Activated naive CD8-positive, alpha-beta T cell (primary cell): ENCODE results near the gene CABP1.
"Not testable (repeated sequence)": the region's sequence is repeated elsewhere in the genome, so short reads cannot be mapped to it uniquely, and the experiment has no call there.

Experiments
- H3K27ac Mint-ChIP-seq: one replicate; pipeline ENCODE4 v1.8.0; 2021; ENCODE audit warnings: mixed read lengths
- H3K27me3 Mint-ChIP-seq: one replicate; pipeline ENCODE4 v1.8.0; 2021; ENCODE audit warnings: mixed read lengths
- H3K36me3 Mint-ChIP-seq: one replicate; pipeline ENCODE4 v1.8.0; 2021; ENCODE audit warnings: mixed read lengths
- H3K4me1 Mint-ChIP-seq: one replicate; pipeline ENCODE4 v1.8.0; 2021; ENCODE audit warnings: low read depth, mixed read lengths
- H3K4me3 Mint-ChIP-seq: one replicate; pipeline ENCODE4 v1.8.0; 2021; ENCODE audit warnings: mild to moderate bottlenecking, mixed read lengths
- H3K9me3 Mint-ChIP-seq: one replicate; pipeline ENCODE4 v1.8.0; 2021; ENCODE audit warnings: low read depth, mixed read lengths

Gene CABP1

GRCh38 chr12:120668868-120669840 is 28.7 kb downstream of the CABP1 start:
- Mint-ChIP-seq H3K4me1 (no peaks in the 10 kb centered on the region), H3K4me3 (no peak overlapping the region), H3K27me3 (no peaks in the 10 kb centered on the region), H3K9me3 (no peaks in the 10 kb centered on the region), H3K27ac (no peak overlapping the region), H3K36me3 (no peaks in the 10 kb centered on the region)

DNA sequence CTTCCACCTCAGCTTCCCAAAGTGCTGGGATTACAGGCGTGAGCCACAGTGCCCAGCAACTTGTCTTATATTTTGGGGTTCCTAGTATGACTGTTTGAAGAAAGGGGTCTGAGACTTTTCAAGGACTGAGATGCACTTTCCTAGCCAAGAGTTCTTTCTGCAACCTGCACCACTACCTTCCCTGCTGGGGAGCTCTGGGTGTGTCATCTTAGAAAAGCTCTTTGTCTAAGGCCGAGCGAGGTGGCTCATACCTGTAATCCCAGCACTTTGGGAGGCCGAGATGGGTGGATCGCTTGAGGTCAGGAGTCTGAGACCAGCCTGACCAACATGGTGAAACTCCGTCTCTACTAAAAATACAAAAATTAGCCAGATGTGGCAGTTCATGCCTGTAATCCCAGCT is 29.8 kb downstream of the CABP1 start:
- not testable (repeated sequence) for H3K36me3 Mint-ChIP-seq, H3K27me3 Mint-ChIP-seq, H3K9me3 Mint-ChIP-seq, H3K27ac Mint-ChIP-seq, H3K4me1 Mint-ChIP-seq, H3K4me3 Mint-ChIP-seq

DNA sequence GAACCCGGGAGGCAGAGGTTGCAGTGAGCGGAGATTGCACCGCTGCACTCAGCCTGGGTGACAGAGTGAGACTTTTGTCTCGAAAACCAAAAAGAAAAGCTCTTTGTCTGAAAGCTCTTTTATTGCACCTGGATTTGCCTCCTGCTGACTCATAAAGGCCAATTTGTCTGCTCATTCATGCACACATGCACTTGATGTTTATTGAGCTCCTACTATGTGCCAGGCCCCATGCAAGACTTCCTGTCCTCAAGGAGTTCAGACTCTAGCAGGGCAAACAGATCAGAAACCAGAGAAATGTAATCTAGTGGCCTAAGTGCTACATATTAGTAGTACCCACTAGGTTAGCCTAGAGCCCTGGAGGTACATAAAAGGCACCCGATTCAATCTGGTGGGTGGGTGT is 30.2 kb downstream of the CABP1 start:
- Mint-ChIP-seq H3K4me1 (no peaks in the 10 kb centered on the region), H3K27me3 (peaks cover 4% of the 10 kb centered on the region), H3K9me3 (no peaks in the 10 kb centered on the region), H3K4me3 (no peak overlapping the region), H3K36me3 (no peaks in the 10 kb centered on the region), H3K27ac (no peak overlapping the region)

- no peaks in the 10 kb centered on the region for H3K9me3 Mint-ChIP-seq
- no peaks in the 10 kb centered on the region for H3K36me3 Mint-ChIP-seq
- no peak overlapping the region for H3K4me3 Mint-ChIP-seq
- peaks cover 4% of the 10 kb centered on the region for H3K27me3 Mint-ChIP-seq
- H3K4me1 Mint-ChIP-seq, result peaks cover 2% of the 10 kb centered on the region
- H3K27ac Mint-ChIP-seq, result no peak overlapping the region
Observed at GRCh38 chr12:120674097-120674636, 33.7 kb downstream of the CABP1 start.

- H3K27ac Mint-ChIP-seq, result no peak overlapping the region
- H3K9me3 Mint-ChIP-seq, result no peaks in the 10 kb centered on the region
- peaks cover 2% of the 10 kb centered on the region for H3K4me1 Mint-ChIP-seq
- no peaks in the 10 kb centered on the region for H3K36me3 Mint-ChIP-seq
- H3K27me3 Mint-ChIP-seq, result peaks cover 4% of the 10 kb centered on the region
- no peak overlapping the region for H3K4me3 Mint-ChIP-seq
Observed at GRCh38 chr12:120677765-120678473, 37.5 kb downstream of the CABP1 start.

DNA sequence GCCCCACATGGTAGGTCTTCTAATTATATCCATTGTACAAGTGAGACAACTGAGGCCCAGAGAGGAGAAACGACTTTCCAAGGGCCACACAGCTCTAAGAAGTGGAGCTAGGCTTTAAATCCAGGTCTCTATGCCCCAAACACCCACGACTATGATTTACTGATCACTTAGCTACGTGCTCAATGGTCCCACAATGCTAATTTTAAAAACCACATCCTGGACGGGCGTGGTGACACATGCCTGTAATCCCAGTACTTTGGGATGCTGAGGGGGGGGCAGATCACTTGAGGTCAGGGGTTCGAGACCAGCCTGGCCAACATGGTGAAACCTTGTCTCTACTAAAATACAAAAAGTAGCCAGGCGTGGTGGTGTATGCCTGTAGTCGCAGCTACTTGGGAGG is 38.1 kb downstream of the CABP1 start:
- Mint-ChIP-seq H3K27me3 (peaks cover 4% of the 10 kb centered on the region), H3K36me3 (no peaks in the 10 kb centered on the region), H3K9me3 (no peaks in the 10 kb centered on the region)

GRCh38 chr12:120680165-120680738 is 39.8 kb downstream of the CABP1 start:
- H3K27ac Mint-ChIP-seq, result no peak overlapping the region
- no peaks in the 10 kb centered on the region for H3K9me3 Mint-ChIP-seq
- H3K36me3 Mint-ChIP-seq, result no peaks in the 10 kb centered on the region
- H3K27me3 Mint-ChIP-seq, result peaks cover 3% of the 10 kb centered on the region
- H3K4me1 Mint-ChIP-seq, result peaks cover 2% of the 10 kb centered on the region
- no peak overlapping the region for H3K4me3 Mint-ChIP-seq

More for the DNA sequence above, 38.1 kb downstream of the CABP1 start:
- no peak overlapping the region for H3K4me3 Mint-ChIP-seq
- H3K27ac Mint-ChIP-seq, result no peak overlapping the region
- peaks cover 2% of the 10 kb centered on the region for H3K4me1 Mint-ChIP-seq

GRCh38 chr12:120684523-120684932 is 44.1 kb downstream of the CABP1 start:
- Mint-ChIP-seq H3K27me3 (no peaks in the 10 kb centered on the region), H3K4me1 (peaks cover 17% of the 10 kb centered on the region), H3K4me3 (peak overlapping the region; percentile 35), H3K9me3 (no peaks in the 10 kb centered on the region), H3K27ac (no peak overlapping the region), H3K36me3 (no peaks in the 10 kb centered on the region)

- Mint-ChIP-seq H3K27ac (no peak overlapping the region), H3K36me3 (no peaks in the 10 kb centered on the region), H3K4me3 (peak overlapping the region; percentile 77), H3K9me3 (no peaks in the 10 kb centered on the region), H3K4me1 (peaks cover 25% of the 10 kb centered on the region), H3K27me3 (no peaks in the 10 kb centered on the region)
Observed at GRCh38 chr12:120685522-120685921, 45.1 kb downstream of the CABP1 start.

- peak overlapping the region; percentile 91 for H3K27ac Mint-ChIP-seq
- no peaks in the 10 kb centered on the region for H3K36me3 Mint-ChIP-seq
- H3K4me1 Mint-ChIP-seq, result peaks cover 31% of the 10 kb centered on the region
- H3K9me3 Mint-ChIP-seq, result no peaks in the 10 kb centered on the region
- H3K4me3 Mint-ChIP-seq, result peak overlapping the region; percentile 91
- no peaks in the 10 kb centered on the region for H3K27me3 Mint-ChIP-seq
Observed at GRCh38 chr12:120686151-120686689, 45.8 kb downstream of the CABP1 start.

DNA sequence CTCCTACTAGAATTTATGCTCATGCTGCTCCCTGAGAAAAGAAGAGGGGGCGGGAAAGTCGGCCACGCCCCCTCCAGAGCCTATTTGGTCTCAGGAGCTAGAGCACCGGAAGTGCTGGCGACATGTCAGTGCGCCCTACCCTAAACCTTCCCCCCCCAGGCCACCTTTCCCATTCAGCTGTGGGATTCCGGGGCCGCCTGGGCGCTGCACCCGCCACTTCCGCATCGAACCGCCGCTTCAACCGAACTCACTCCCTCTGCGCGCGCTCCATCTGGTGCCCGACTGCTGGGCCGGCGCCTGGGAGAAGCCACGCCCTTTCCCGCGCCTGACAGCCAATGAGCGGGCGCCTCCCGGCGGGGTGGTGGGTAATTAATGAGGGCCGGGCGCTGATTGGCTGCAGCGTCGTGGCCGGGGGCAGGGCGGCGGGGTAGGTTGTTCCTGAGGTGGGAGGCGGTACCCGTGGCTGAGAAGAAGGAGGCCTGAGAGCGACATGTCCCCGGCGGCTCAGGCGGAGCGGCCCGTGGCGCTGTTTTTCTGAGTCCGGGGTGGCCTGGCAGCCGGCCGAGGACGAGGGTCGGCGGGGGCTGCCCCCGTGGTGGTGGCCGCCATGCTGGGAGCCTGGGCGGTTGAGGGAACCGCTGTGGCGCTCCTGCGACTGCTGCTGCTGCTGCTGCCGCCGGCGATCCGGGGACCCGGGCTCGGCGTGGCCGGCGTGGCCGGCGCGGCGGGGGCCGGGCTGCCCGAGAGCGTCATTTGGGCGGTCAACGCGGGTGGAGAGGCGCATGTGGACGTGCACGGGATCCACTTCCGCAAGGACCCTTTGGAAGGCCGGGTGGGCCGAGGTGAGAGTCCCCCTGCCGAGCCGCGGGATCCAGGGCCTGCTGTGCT is 46.5 kb downstream of the CABP1 start, which contains the start of gene MLEC:
Gene MLEC, plus strand, starts transcription at position 460 of the 888 bp plus-strand sequence. Its CDS starts 148 bp downstream, at position 608.
- no peaks in the 10 kb centered on the region for H3K9me3 Mint-ChIP-seq
- no peaks in the 10 kb centered on the region for H3K27me3 Mint-ChIP-seq
- peaks cover 37% of the 10 kb centered on the region for H3K4me1 Mint-ChIP-seq
- no peaks in the 10 kb centered on the region for H3K36me3 Mint-ChIP-seq
- peak within 1 kb of the TSS; percentile 96 for H3K4me3 Mint-ChIP-seq
- H3K27ac Mint-ChIP-seq, result peak within 1 kb of the TSS; percentile 91

DNA sequence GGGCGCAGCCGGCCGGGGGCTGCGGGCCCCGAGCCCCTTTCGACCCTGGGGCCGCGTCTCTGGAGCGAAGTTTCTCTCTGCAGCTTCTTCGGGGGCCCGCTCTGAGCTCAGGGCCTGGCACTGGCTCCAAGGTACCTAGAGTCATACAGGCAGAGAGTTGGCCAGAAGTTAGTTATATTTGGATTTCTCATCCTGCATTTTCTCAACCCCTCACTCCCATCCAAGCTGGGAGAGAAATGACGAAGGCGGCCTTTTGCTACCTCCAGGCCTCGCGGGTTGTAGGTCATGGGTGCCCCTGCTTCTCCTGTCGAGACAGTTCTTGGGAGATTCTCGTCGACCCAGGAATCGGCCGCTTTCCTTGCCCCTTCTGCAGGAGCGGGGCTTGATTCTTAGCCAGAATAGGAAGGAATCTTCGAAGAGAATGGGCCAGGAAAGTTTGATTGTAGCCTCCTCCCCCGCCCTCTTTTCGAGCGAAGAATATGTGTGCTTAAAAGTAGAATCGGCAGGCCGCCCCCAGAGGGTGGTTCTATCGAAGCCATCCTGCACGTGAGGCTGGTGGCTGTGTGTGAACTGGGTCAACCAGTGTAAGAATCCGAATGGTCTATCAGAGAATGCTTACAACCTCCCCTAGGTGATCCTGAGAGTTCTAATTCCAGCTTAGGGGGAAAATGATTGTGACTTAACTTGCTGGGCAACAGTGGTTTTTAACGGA is 47.3 kb downstream of the CABP1 start:
- Mint-ChIP-seq H3K27me3 (no peaks in the 10 kb centered on the region), H3K9me3 (no peaks in the 10 kb centered on the region), H3K4me1 (peaks cover 45% of the 10 kb centered on the region), H3K4me3 (peak overlapping the region; percentile 96), H3K36me3 (peaks cover 2% of the 10 kb centered on the region), H3K27ac (peak overlapping the region; percentile 37)

- H3K4me1 Mint-ChIP-seq, result peaks cover 50% of the 10 kb centered on the region
- peak overlapping the region; percentile 96 for H3K4me3 Mint-ChIP-seq
- no peaks in the 10 kb centered on the region for H3K27me3 Mint-ChIP-seq
- peaks cover 2% of the 10 kb centered on the region for H3K36me3 Mint-ChIP-seq
- H3K9me3 Mint-ChIP-seq, result no peaks in the 10 kb centered on the region
- peak overlapping the region; percentile 84 for H3K27ac Mint-ChIP-seq
Observed at GRCh38 chr12:120688527-120689071, 48.2 kb downstream of the CABP1 start.
